ENCODE measurements around the gene FRS2. TPM values are rescaled to one million over a fixed set of nuclear protein-coding genes. Genes with fewer than 3 reads are reported as not detected.

FRS2 gene
- total and polyA plus RNA-seq, 2 donors (not counting 1 experiment from before 2014, with no cell fraction given): 11.3 to 33.7 TPM

GRCh38 chr12:69431591-69432222 lies 38.5 kb upstream of the FRS2 start:
- POLR2A ChIA-PET: no interaction called here
- 91% methylated on average over 6 of the region's 8 CpGs for WGBS (ENCODE audit: insufficient coverage)
- Histone ChIP-seq H3K9me3 (ENCODE audit: control extremely low read depth in 1 of 3, control insufficient read depth in 2 of 3, insufficient read depth in 1 of 3, low read length in 2 of 3) (no peaks in the 10 kb centered on the region), H3K36me3 (replicated peaks in 1 of 2; ENCODE audit: control extremely low read depth in 1 of 2, control insufficient read depth in 1 of 2, extremely low read depth in 1 of 2, insufficient read depth in 2 of 2, low read length in 1 of 2) (no peaks in the 10 kb centered on the region), H3K27ac (ENCODE audit: low read length in 2 of 2) (no peak overlapping the region), H3K4me2 (replicated peaks; ENCODE audit: low read depth, low read length, poor library complexity, severe bottlenecking) (no peak overlapping the region), H4K20me1 (ENCODE audit: control insufficient read depth, insufficient read depth, low read length, poor library complexity, severe bottlenecking) (no peaks in the 10 kb centered on the region), H3K79me2 (ENCODE audit: control insufficient read depth, insufficient read depth, low read length) (no peaks in the 10 kb centered on the region), H2AFZ (ENCODE audit: insufficient read depth, low read depth, low read length, poor library complexity, severe bottlenecking) (no peak overlapping the region), H3K4me3 (ENCODE audit: control extremely low read depth in 1 of 5, extremely low read depth in 1 of 5, insufficient read depth in 1 of 5, low read depth in 2 of 5, low read length in 4 of 5) (no peak overlapping the region), H3K27me3 (replicated peaks in 1 of 4; ENCODE audit: control extremely low read depth in 1 of 4, control insufficient read depth in 3 of 4, insufficient read depth in 4 of 4, low read length in 3 of 4) (no peaks in the 10 kb centered on the region), H3K9ac (ENCODE audit: low read length) (no peak overlapping the region), H3K4me1 (ENCODE audit: control insufficient read depth in 2 of 2, insufficient read depth in 2 of 2, low read length in 2 of 2) (no peaks in the 10 kb centered on the region)
- Mint-ChIP-seq H3K27me3 (no peaks in the 10 kb centered on the region), H3K27ac (no peak overlapping the region), H3K9me3 (ENCODE audit: insufficient read depth) (no peaks in the 10 kb centered on the region), H3K4me3 (no peak overlapping the region), H3K4me1 (no peaks in the 10 kb centered on the region)
- TF ChIP-seq, protein P1, sequence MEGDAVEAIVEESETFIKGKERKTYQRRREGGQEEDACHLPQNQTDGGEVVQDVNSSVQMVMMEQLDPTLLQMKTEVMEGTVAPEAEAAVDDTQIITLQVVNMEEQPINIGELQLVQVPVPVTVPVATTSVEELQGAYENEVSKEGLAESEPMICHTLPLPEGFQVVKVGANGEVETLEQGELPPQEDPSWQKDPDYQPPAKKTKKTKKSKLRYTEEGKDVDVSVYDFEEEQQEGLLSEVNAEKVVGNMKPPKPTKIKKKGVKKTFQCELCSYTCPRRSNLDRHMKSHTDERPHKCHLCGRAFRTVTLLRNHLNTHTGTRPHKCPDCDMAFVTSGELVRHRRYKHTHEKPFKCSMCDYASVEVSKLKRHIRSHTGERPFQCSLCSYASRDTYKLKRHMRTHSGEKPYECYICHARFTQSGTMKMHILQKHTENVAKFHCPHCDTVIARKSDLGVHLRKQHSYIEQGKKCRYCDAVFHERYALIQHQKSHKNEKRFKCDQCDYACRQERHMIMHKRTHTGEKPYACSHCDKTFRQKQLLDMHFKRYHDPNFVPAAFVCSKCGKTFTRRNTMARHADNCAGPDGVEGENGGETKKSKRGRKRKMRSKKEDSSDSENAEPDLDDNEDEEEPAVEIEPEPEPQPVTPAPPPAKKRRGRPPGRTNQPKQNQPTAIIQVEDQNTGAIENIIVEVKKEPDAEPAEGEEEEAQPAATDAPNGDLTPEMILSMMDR (IDR thresholded peaks at IDR 0.05): no peak
- TF ChIP-seq EZH2 (IDR thresholded peaks at IDR 0.05; ENCODE audit: borderline replicate concordance, insufficient read depth, low read depth, low read length, poor library complexity, severe bottlenecking): no peak
- DNase-seq (no peak), ATAC-seq (ENCODE audit: low read depth) (no peak)
- intact Hi-C loops (cut with micrococcal nuclease): no loop called here
- CTCF ChIA-PET: no interaction called here

GRCh38 chr12:69433653-69434052 lies 36.5 kb upstream of the FRS2 start:
- Histone ChIP-seq H3K79me2 (ENCODE audit: control insufficient read depth, insufficient read depth, low read length) (no peaks in the 10 kb centered on the region), H3K4me1 (ENCODE audit: control insufficient read depth in 2 of 2, insufficient read depth in 2 of 2, low read length in 2 of 2) (no peaks in the 10 kb centered on the region), H3K36me3 (replicated peaks in 1 of 2; ENCODE audit: control extremely low read depth in 1 of 2, control insufficient read depth in 1 of 2, extremely low read depth in 1 of 2, insufficient read depth in 2 of 2, low read length in 1 of 2) (no peaks in the 10 kb centered on the region), H3K27ac (ENCODE audit: low read length in 2 of 2) (no peak overlapping the region), H3K27me3 (replicated peaks in 1 of 4; ENCODE audit: control extremely low read depth in 1 of 4, control insufficient read depth in 3 of 4, insufficient read depth in 4 of 4, low read length in 3 of 4) (no peaks in the 10 kb centered on the region), H2AFZ (ENCODE audit: insufficient read depth, low read depth, low read length, poor library complexity, severe bottlenecking) (no peak overlapping the region), H3K4me3 (ENCODE audit: control extremely low read depth in 1 of 5, extremely low read depth in 1 of 5, insufficient read depth in 1 of 5, low read depth in 2 of 5, low read length in 4 of 5) (no peak overlapping the region), H4K20me1 (ENCODE audit: control insufficient read depth, insufficient read depth, low read length, poor library complexity, severe bottlenecking) (no peaks in the 10 kb centered on the region), H3K9me3 (ENCODE audit: control extremely low read depth in 1 of 3, control insufficient read depth in 2 of 3, insufficient read depth in 1 of 3, low read length in 2 of 3) (no peaks in the 10 kb centered on the region), H3K9ac (ENCODE audit: low read length) (no peak overlapping the region), H3K4me2 (replicated peaks; ENCODE audit: low read depth, low read length, poor library complexity, severe bottlenecking) (no peak overlapping the region)
- Mint-ChIP-seq H3K4me3 (no peak overlapping the region), H3K9me3 (ENCODE audit: insufficient read depth) (no peaks in the 10 kb centered on the region), H3K27me3 (no peaks in the 10 kb centered on the region), H3K4me1 (no peaks in the 10 kb centered on the region), H3K27ac (no peak overlapping the region)
- 92% methylated on average over 1 of the region's 3 CpGs for WGBS (ENCODE audit: insufficient coverage)
- POLR2A ChIA-PET: no interaction called here
- DNase-seq (no peak), ATAC-seq (ENCODE audit: low read depth) (no peak)
- no peak for TF ChIP-seq EZH2 (IDR thresholded peaks at IDR 0.05; ENCODE audit: borderline replicate concordance, insufficient read depth, low read depth, low read length, poor library complexity, severe bottlenecking)
- TF ChIP-seq, protein P1 (IDR thresholded peaks at IDR 0.05): no peak
- intact Hi-C loops (cut with micrococcal nuclease): no loop called here
- CTCF ChIA-PET: no interaction called here
